ENCODE measurements around the gene CREB3L2. TPM values are rescaled to one million over a fixed set of nuclear protein-coding genes. Genes with fewer than 3 reads are reported as not detected.

Gene CREB3L2
- total and polyA plus RNA-seq, 10 of the 15 experiments (the other 5 are each of a cell fraction or from before 2014, with no cell fraction given), result 6.4 to 67.1 (median 26.2) TPM

GRCh38 chr7:137940218-137940617 is 61.7 kb downstream of the CREB3L2 start:
- ChIA-PET POLR2A (no interaction called here), CTCF (interaction anchor here (1.5 to 12.4 kb wide), 2 partner anchors 11 to 63 kb away, joined by 4 to 132 read pairs; partner anchors contain the start of gene CREB3L2), SMC1A (ENCODE audit: uncharacterized antibody, unreplicated experiment) (interaction anchor here (1.6 to 1.9 kb wide), 2 partner anchors 16 to 41 kb away, joined by 5 to 6 read pairs; no protein-coding TSS in a partner anchor), RAD21 (ENCODE audit: unreplicated experiment) (no interaction called here)
- Histone ChIP-seq H3K9me3 (replicated peaks; ENCODE audit: control insufficient read depth, insufficient read depth, low read length) (no peaks in the 10 kb centered on the region; the same call in 2 of the 3 replicates), H3K79me2 (ENCODE audit: control insufficient read depth, insufficient read depth, low read length) (peaks cover 63% of the 10 kb centered on the region), H3K27ac (ENCODE audit: control insufficient read depth, insufficient read depth) (no peak overlapping the region), H3K4me1 (ENCODE audit: control insufficient read depth, insufficient read depth, low read length) (peaks cover 18% of the 10 kb centered on the region), H3K36me3 (ENCODE audit: control insufficient read depth in 2 of 2, insufficient read depth in 2 of 2, low read length in 1 of 2) (peaks cover 2 to 3% of the 10 kb centered on the region in 2 experiments; a peak in 1 of 4 replicates), H3K4me2 (ENCODE audit: control insufficient read depth, insufficient read depth) (no peak overlapping the region), H4K20me1 (ENCODE audit: control insufficient read depth, insufficient read depth) (no peaks in the 10 kb centered on the region), H3K27me3 (replicated peaks in 1 of 2; ENCODE audit: control insufficient read depth in 2 of 2, insufficient read depth in 2 of 2, low read length in 1 of 2) (no peaks in the 10 kb centered on the region), H3K4me3 (no peak overlapping the region), H3K9ac (ENCODE audit: control insufficient read depth, insufficient read depth, low read length) (no peak overlapping the region), H2AFZ (ENCODE audit: control insufficient read depth, low read depth, low read length) (no peak overlapping the region)
- no peak for FAIRE-seq
- in situ Hi-C loops (cut with MboI), result no loop called here
- BruUV-seq (replicated peaks), result no TSS peak
- DNase-seq (ENCODE audit: low read depth, low spot score), result no peak
- 68% methylated on average over 1 of the region's 1 CpG for WGBS (ENCODE audit: insufficient coverage, insufficient replicate concordance, low lambda C conversion rate, missing lambda C conversion rate)
- no peak for ATAC-seq
- intact Hi-C loops (cut with micrococcal nuclease; ENCODE audit: unreplicated experiment), result no loop called here
- TF ChIP-seq, protein P1, sequence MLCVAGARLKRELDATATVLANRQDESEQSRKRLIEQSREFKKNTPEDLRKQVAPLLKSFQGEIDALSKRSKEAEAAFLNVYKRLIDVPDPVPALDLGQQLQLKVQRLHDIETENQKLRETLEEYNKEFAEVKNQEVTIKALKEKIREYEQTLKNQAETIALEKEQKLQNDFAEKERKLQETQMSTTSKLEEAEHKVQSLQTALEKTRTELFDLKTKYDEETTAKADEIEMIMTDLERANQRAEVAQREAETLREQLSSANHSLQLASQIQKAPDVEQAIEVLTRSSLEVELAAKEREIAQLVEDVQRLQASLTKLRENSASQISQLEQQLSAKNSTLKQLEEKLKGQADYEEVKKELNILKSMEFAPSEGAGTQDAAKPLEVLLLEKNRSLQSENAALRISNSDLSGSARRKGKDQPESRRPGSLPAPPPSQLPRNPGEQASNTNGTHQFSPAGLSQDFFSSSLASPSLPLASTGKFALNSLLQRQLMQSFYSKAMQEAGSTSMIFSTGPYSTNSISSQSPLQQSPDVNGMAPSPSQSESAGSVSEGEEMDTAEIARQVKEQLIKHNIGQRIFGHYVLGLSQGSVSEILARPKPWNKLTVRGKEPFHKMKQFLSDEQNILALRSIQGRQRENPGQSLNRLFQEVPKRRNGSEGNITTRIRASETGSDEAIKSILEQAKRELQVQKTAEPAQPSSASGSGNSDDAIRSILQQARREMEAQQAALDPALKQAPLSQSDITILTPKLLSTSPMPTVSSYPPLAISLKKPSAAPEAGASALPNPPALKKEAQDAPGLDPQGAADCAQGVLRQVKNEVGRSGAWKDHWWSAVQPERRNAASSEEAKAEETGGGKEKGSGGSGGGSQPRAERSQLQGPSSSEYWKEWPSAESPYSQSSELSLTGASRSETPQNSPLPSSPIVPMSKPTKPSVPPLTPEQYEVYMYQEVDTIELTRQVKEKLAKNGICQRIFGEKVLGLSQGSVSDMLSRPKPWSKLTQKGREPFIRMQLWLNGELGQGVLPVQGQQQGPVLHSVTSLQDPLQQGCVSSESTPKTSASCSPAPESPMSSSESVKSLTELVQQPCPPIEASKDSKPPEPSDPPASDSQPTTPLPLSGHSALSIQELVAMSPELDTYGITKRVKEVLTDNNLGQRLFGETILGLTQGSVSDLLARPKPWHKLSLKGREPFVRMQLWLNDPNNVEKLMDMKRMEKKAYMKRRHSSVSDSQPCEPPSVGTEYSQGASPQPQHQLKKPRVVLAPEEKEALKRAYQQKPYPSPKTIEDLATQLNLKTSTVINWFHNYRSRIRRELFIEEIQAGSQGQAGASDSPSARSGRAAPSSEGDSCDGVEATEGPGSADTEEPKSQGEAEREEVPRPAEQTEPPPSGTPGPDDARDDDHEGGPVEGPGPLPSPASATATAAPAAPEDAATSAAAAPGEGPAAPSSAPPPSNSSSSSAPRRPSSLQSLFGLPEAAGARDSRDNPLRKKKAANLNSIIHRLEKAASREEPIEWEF (IDR thresholded peaks at IDR 0.05; ENCODE audit: insufficient replicate concordance, low read depth, low read length), result no peak
- TF ChIP-seq CREB1 (IDR thresholded peaks at IDR 0.05; ENCODE audit: low read depth) (no peak), EGR1 (IDR thresholded peaks at IDR 0.05; ENCODE audit: borderline replicate concordance in 1 of 2, low read depth in 2 of 2, low read length in 2 of 2) (no peak), NR2F1 (conservative IDR thresholded peaks at IDR 0.05) (no peak), CBX5 (IDR thresholded peaks at IDR 0.05; ENCODE audit: low read depth) (no peak), WRNIP1 (IDR thresholded peaks at IDR 0.05; ENCODE audit: borderline replicate concordance, low read depth, low read length) (no peak), HCFC1 (IDR thresholded peaks at IDR 0.05; ENCODE audit: low read length) (no peak), EED (IDR thresholded peaks at IDR 0.05; ENCODE audit: low read depth) (no peak), SP1 (IDR thresholded peaks at IDR 0.05; ENCODE audit: low read depth, low read length) (no peak), MYC (IDR thresholded peaks at IDR 0.05; ENCODE audit: insufficient read depth, insufficient read length, insufficient replicate concordance, low read length, severe bottlenecking) (no peak), ZBTB11 (CRISPR knock-in tag; IDR thresholded peaks at IDR 0.05) (no peak), NFYB (IDR thresholded peaks at IDR 0.05; ENCODE audit: insufficient read depth, low read depth, low read length) (no peak), NFIC (IDR thresholded peaks at IDR 0.05; ENCODE audit: low read depth, low read length) (no peak), MEF2A (IDR thresholded peaks at IDR 0.05; ENCODE audit: insufficient read depth, low read depth, low read length) (no peak)
- TF ChIP-seq, protein P2, sequence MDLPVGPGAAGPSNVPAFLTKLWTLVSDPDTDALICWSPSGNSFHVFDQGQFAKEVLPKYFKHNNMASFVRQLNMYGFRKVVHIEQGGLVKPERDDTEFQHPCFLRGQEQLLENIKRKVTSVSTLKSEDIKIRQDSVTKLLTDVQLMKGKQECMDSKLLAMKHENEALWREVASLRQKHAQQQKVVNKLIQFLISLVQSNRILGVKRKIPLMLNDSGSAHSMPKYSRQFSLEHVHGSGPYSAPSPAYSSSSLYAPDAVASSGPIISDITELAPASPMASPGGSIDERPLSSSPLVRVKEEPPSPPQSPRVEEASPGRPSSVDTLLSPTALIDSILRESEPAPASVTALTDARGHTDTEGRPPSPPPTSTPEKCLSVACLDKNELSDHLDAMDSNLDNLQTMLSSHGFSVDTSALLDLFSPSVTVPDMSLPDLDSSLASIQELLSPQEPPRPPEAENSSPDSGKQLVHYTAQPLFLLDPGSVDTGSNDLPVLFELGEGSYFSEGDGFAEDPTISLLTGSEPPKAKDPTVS (IDR thresholded peaks at IDR 0.05; ENCODE audit: low read depth, low read length), result no peak

Data from GM12878 (cell line).